HEK293 (cell line): Measurements from ENCODE around the gene DPP6.

Experiments
- CTCF ChIA-PET: fragments of 350-600 bp; formaldehyde crosslinking; extraction: SDS; loops from one replicate; lab custom pipeline; 2021; ENCODE audit warnings: antibody characterized with exemption; lab: Yijun Ruan, JAX
- POLR2A ChIA-PET: fragments of 300-600 bp; formaldehyde crosslinking; extraction: SDS; loops from one replicate; lab custom pipeline; 2020; ENCODE audit warnings: antibody characterized with exemption, inconsistent platforms; lab: Yijun Ruan, JAX
- H3K27ac ChIP-seq: fragments of 200-500 bp; sonication (Bioruptor generic); 2 replicates; pipeline ENCODE4 v1.5.1; 2014; ENCODE audit warnings: low read depth, low read length, control low read depth, inconsistent platforms; ENCODE audit errors: extremely low read depth
- H3K36me3 ChIP-seq, 2 experiments: fragments of 200-500 bp in 1 of 2; sonication (Bioruptor generic) in 1 of 2; 1 replicate in 1 of 2; 2 replicates in 1 of 2; pipeline ENCODE4 v1.5.1; 2014 to 2017; ENCODE audit warnings: inconsistent platforms in 2 of 2, low read length in 2 of 2; ENCODE audit not compliant: control insufficient read depth in 2 of 2, insufficient read depth in 1 of 2
- H3K4me1 ChIP-seq: fragments of 200-500 bp; sonication (Bioruptor generic); 2 replicates; pipeline ENCODE4 v1.5.1; 2014; ENCODE audit warnings: mild to moderate bottlenecking, low read length, inconsistent platforms; ENCODE audit not compliant: control insufficient read depth, insufficient read depth
- H3K4me3 ChIP-seq: 2 replicates; pipeline ENCODE4 v1.5.1; 2011; ENCODE audit warnings: low read depth, mild to moderate bottlenecking, control low read depth, low read length, moderate library complexity
- H3K9me3 ChIP-seq: fragments of 200-500 bp; sonication (Bioruptor generic); 2 replicates; pipeline ENCODE4 v1.5.1; 2014; ENCODE audit warnings: low read depth, low read length, inconsistent platforms; ENCODE audit not compliant: control insufficient read depth, insufficient read depth
- GLI2 ChIP-seq: fragments of 450-650 bp; formaldehyde crosslinking; IDR thresholded peaks from 2 replicates; pipeline ENCODE4; 2017; ENCODE audit warnings: missing biosample characterization, missing genetic modification characterization, low read depth, borderline replicate concordance
- GLIS2 ChIP-seq: fragments of 450-650 bp; formaldehyde crosslinking; IDR thresholded peaks from 2 replicates; pipeline ENCODE4 v1.5.1; 2016; ENCODE audit warnings: missing biosample characterization, missing genetic modification characterization
- HOXD13 ChIP-seq: sonication (generic); formaldehyde crosslinking; IDR thresholded peaks from 2 replicates; pipeline ENCODE4 v1.8.0; 2022; ENCODE audit warnings: missing genetic modification reagents, borderline replicate concordance
- KLF1 ChIP-seq: fragments of 450-650 bp; formaldehyde crosslinking; IDR thresholded peaks from 2 replicates; pipeline ENCODE4 v1.5.1; 2016; ENCODE audit warnings: missing biosample characterization, missing genetic modification characterization
- KLF10 ChIP-seq: fragments of 450-650 bp; IDR thresholded peaks from 2 replicates; pipeline ENCODE4 v1.5.1; 2018; ENCODE audit warnings: missing biosample characterization, mild to moderate bottlenecking, missing genetic modification characterization
- KLF8 ChIP-seq: fragments of 450-650 bp; formaldehyde crosslinking; IDR thresholded peaks from 2 replicates; pipeline ENCODE4 v1.5.1; 2016; ENCODE audit warnings: missing biosample characterization, missing genetic modification characterization
- MEIS1 ChIP-seq: sonication (generic); formaldehyde crosslinking; IDR thresholded peaks from 2 replicates; pipeline ENCODE4 v1.8.1; 2022; ENCODE audit warnings: missing genetic modification reagents, mild to moderate bottlenecking, borderline replicate concordance
- SALL2 ChIP-seq: fragments of 450-650 bp; formaldehyde crosslinking; IDR thresholded peaks from 2 replicates; pipeline ENCODE4 v1.5.0; 2017; ENCODE audit warnings: missing biosample characterization, mild to moderate bottlenecking, missing genetic modification characterization, borderline replicate concordance
- ZEB2 ChIP-seq: fragments of 450-650 bp; formaldehyde crosslinking; IDR thresholded peaks from 2 replicates; pipeline ENCODE4 v1.5.1; 2016; ENCODE audit warnings: missing biosample characterization, missing genetic modification characterization
- ZNF514 ChIP-seq: fragments of 450-650 bp; formaldehyde crosslinking; IDR thresholded peaks from 2 replicates; pipeline ENCODE4 v1.5.1; 2016; ENCODE audit warnings: missing biosample characterization, missing genetic modification characterization
- ZNF654 ChIP-seq: fragments of 450-650 bp; formaldehyde crosslinking; IDR thresholded peaks from 2 replicates; pipeline ENCODE4 v1.5.1; 2016; ENCODE audit warnings: low read depth, missing biosample characterization, missing genetic modification characterization
- ZNF701 ChIP-seq: fragments of 450-650 bp; formaldehyde crosslinking; IDR thresholded peaks from 2 replicates; pipeline ENCODE4 v1.5.1; 2016; ENCODE audit warnings: missing biosample characterization, missing genetic modification characterization
- TF ChIP-seq, protein P1 (sequence below): fragments of 450-650 bp; formaldehyde crosslinking; IDR thresholded peaks from 2 replicates; pipeline ENCODE4 v1.5.1; 2016; ENCODE audit warnings: missing biosample characterization, missing genetic modification characterization
- TF ChIP-seq, protein P2 (sequence below): fragments of 450-650 bp; IDR thresholded peaks from 2 replicates; pipeline ENCODE4 v1.5.1; 2018; ENCODE audit warnings: missing biosample characterization, missing genetic modification characterization
- TF ChIP-seq, protein P3 (sequence below): fragments of 450-650 bp; formaldehyde crosslinking; IDR thresholded peaks from 2 replicates; pipeline ENCODE4 v1.5.1; 2017; ENCODE audit warnings: missing biosample characterization, missing genetic modification characterization
- TF ChIP-seq, protein P4 (sequence below): fragments of 450-650 bp; formaldehyde crosslinking; IDR thresholded peaks from 2 replicates; pipeline ENCODE4 v1.5.1; 2016; ENCODE audit warnings: missing biosample characterization, missing genetic modification characterization
- TF ChIP-seq, protein P5 (sequence below): fragments of 450-650 bp; formaldehyde crosslinking; IDR thresholded peaks from 2 replicates; pipeline ENCODE4 v1.5.1; 2016; ENCODE audit warnings: missing biosample characterization, missing genetic modification characterization, borderline replicate concordance
- TF ChIP-seq, protein P6 (sequence below): fragments of 450-650 bp; formaldehyde crosslinking; IDR thresholded peaks from 2 replicates; pipeline ENCODE4 v1.5.1; 2016; ENCODE audit warnings: missing biosample characterization, missing genetic modification characterization

DPP6 gene

DNA sequence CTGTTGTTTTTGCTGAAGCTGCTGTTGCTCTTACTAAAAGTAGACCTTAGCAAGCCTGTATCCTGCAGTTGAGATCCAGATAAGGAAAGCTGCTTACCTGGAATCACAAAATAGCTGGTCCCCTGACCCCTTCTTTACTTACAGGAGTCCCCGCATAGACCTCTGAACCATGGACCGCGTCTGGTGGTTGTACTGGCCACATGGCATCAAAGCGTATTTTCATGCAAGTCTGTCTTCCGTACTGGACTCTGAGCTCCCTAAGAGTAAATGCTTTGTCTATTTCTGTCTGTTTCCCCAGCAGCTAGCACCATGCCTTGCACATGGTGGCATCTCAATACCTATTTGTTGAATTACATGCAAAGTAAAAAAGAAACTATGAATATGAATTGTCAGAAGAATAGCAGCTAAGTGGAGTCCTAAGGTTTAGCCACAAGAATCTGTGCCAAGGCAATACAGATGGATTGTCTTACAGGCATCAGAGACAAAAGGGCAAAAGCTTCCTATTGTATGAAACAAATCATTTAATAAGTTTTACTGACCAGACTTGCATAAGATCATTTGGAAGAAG, 791.6 kb downstream of the DPP6 start (continued):
- TF ChIP-seq, protein P1, sequence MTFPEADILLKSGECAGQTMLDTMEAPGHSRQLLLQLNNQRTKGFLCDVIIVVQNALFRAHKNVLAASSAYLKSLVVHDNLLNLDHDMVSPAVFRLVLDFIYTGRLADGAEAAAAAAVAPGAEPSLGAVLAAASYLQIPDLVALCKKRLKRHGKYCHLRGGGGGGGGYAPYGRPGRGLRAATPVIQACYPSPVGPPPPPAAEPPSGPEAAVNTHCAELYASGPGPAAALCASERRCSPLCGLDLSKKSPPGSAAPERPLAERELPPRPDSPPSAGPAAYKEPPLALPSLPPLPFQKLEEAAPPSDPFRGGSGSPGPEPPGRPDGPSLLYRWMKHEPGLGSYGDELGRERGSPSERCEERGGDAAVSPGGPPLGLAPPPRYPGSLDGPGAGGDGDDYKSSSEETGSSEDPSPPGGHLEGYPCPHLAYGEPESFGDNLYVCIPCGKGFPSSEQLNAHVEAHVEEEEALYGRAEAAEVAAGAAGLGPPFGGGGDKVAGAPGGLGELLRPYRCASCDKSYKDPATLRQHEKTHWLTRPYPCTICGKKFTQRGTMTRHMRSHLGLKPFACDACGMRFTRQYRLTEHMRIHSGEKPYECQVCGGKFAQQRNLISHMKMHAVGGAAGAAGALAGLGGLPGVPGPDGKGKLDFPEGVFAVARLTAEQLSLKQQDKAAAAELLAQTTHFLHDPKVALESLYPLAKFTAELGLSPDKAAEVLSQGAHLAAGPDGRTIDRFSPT (tag by site-specific recombination), result no peak
- TF ChIP-seq, protein P2, sequence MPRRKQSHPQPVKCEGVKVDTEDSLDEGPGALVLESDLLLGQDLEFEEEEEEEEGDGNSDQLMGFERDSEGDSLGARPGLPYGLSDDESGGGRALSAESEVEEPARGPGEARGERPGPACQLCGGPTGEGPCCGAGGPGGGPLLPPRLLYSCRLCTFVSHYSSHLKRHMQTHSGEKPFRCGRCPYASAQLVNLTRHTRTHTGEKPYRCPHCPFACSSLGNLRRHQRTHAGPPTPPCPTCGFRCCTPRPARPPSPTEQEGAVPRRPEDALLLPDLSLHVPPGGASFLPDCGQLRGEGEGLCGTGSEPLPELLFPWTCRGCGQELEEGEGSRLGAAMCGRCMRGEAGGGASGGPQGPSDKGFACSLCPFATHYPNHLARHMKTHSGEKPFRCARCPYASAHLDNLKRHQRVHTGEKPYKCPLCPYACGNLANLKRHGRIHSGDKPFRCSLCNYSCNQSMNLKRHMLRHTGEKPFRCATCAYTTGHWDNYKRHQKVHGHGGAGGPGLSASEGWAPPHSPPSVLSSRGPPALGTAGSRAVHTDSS (tag by site-specific recombination), result no peak
- TF ChIP-seq KLF10 (tag by site-specific recombination), result no peak

DNA sequence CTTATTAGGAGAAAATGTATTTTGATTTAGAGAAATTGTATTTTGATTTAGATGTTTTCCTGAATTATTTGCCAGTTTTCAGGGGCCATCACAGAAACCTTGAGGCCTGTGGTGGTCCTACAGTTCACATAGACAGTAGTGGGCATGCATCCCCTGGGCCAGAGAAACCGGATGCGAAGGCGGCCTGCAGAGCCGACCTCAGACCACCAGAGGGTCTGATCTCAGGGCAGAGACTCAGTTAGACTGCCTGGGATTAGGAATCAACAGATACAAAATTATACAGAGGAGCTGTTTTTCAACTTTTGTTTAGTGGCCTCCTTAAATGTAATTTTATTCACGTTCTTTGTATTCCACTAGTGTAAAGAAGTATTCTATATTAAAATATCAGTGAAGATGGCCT, 792.3 kb downstream of the DPP6 start:
- no peaks in the 10 kb centered on the region for H3K9me3 ChIP-seq
- no peak overlapping the region for H3K27ac ChIP-seq
- no peaks in the 10 kb centered on the region for H3K36me3 ChIP-seq
- ChIA-PET POLR2A (no interaction called here), CTCF (no interaction called here)
- TF ChIP-seq, protein P3, sequence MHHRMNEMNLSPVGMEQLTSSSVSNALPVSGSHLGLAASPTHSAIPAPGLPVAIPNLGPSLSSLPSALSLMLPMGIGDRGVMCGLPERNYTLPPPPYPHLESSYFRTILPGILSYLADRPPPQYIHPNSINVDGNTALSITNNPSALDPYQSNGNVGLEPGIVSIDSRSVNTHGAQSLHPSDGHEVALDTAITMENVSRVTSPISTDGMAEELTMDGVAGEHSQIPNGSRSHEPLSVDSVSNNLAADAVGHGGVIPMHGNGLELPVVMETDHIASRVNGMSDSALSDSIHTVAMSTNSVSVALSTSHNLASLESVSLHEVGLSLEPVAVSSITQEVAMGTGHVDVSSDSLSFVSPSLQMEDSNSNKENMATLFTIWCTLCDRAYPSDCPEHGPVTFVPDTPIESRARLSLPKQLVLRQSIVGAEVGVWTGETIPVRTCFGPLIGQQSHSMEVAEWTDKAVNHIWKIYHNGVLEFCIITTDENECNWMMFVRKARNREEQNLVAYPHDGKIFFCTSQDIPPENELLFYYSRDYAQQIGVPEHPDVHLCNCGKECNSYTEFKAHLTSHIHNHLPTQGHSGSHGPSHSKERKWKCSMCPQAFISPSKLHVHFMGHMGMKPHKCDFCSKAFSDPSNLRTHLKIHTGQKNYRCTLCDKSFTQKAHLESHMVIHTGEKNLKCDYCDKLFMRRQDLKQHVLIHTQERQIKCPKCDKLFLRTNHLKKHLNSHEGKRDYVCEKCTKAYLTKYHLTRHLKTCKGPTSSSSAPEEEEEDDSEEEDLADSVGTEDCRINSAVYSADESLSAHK, result no peak
- TF ChIP-seq, protein P4, sequence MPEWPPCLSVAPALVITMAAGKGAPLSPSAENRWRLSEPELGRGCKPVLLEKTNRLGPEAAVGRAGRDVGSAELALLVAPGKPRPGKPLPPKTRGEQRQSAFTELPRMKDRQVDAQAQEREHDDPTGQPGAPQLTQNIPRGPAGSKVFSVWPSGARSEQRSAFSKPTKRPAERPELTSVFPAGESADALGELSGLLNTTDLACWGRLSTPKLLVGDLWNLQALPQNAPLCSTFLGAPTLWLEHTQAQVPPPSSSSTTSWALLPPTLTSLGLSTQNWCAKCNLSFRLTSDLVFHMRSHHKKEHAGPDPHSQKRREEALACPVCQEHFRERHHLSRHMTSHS (tag by site-specific recombination), result no peak
- TF ChIP-seq KLF10 (tag by site-specific recombination) (no peak), ZNF654 (tag by site-specific recombination) (no peak), GLI2 (tag by site-specific recombination) (no peak), KLF8 (tag by site-specific recombination) (no peak)
- TF ChIP-seq, protein P5, sequence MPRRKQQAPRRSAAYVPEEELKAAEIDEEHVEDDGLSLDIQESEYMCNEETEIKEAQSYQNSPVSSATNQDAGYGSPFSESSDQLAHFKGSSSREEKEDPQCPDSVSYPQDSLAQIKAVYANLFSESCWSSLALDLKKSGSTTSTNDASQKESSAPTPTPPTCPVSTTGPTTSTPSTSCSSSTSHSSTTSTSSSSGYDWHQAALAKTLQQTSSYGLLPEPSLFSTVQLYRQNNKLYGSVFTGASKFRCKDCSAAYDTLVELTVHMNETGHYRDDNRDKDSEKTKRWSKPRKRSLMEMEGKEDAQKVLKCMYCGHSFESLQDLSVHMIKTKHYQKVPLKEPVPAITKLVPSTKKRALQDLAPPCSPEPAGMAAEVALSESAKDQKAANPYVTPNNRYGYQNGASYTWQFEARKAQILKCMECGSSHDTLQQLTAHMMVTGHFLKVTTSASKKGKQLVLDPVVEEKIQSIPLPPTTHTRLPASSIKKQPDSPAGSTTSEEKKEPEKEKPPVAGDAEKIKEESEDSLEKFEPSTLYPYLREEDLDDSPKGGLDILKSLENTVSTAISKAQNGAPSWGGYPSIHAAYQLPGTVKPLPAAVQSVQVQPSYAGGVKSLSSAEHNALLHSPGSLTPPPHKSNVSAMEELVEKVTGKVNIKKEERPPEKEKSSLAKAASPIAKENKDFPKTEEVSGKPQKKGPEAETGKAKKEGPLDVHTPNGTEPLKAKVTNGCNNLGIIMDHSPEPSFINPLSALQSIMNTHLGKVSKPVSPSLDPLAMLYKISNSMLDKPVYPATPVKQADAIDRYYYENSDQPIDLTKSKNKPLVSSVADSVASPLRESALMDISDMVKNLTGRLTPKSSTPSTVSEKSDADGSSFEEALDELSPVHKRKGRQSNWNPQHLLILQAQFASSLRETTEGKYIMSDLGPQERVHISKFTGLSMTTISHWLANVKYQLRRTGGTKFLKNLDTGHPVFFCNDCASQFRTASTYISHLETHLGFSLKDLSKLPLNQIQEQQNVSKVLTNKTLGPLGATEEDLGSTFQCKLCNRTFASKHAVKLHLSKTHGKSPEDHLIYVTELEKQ (tag by site-specific recombination), result no peak
- H3K4me1 ChIP-seq, result 0 out of 2 replicates have a peak, but pooled peaks cover 5% of the 10 kb centered on the region
- H3K4me3 ChIP-seq, result no peak overlapping the region

DNA sequence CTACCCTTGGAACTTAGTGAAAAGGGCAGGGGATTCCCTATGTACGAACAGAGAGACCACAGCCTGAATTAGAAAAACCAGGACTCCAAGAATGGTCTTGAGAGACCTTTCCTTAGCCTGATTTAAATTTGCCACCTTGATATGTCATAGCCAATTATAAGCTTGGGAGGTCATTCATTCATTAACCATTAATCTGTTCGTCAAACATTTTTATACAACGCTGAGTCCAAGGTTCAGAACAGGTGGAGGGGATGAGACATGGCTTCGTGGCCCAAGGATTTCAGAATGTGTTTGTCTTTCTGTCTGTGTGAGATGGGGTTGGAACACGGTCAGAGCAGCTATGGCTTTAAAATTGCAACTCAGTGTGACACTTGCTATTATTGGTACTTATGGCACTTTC, 792.8 kb downstream of the DPP6 start:
- TF ChIP-seq ZNF514, result no peak
- no peak for TF ChIP-seq ZEB2 (tag by site-specific recombination)
- TF ChIP-seq GLIS2 (tag by site-specific recombination), result no peak
- TF ChIP-seq ZNF701, result no peak
- TF ChIP-seq, protein P6, sequence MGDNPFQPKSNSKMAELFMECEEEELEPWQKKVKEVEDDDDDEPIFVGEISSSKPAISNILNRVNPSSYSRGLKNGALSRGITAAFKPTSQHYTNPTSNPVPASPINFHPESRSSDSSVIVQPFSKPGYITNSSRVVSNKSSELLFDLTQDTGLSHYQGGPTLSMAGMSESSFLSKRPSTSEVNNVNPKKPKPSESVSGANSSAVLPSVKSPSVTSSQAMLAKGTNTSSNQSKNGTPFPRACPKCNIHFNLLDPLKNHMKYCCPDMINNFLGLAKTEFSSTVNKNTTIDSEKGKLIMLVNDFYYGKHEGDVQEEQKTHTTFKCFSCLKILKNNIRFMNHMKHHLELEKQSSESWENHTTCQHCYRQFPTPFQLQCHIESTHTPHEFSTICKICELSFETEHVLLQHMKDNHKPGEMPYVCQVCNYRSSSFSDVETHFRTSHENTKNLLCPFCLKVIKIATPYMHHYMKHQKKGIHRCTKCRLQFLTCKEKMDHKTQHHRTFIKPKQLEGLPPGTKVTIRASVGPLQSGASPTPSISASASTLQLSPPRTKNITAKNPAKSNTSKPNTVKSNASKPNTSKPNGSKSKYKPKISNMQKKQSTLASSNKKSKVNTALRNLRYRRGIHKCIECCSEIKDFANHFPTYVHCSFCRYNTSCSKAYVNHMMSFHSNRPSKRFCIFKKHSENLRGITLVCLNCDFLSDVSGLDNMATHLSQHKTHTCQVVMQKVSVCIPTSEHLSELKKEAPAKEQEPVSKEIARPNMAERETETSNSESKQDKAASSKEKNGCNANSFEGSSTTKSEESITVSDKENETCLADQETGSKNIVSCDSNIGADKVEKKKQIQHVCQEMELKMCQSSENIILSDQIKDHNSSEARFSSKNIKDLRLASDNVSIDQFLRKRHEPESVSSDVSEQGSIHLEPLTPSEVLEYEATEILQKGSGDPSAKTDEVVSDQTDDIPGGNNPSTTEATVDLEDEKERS (tag by site-specific recombination), result no peak
- TF ChIP-seq MEIS1 (CRISPR knock-in tag), result no peak
- TF ChIP-seq KLF1 (tag by site-specific recombination), result no peak
- no peak for TF ChIP-seq SALL2 (tag by site-specific recombination)
- no peak for TF ChIP-seq HOXD13 (CRISPR knock-in tag)
- no peak overlapping the region for H3K4me3 ChIP-seq
- no peaks in the 10 kb centered on the region for H3K9me3 ChIP-seq
- CTCF ChIA-PET, result no interaction called here
- 0 out of 2 replicates have a peak, but pooled peaks cover 5% of the 10 kb centered on the region for H3K4me1 ChIP-seq
- no peak overlapping the region for H3K27ac ChIP-seq
- POLR2A ChIA-PET, result no interaction called here
- no peaks in the 10 kb centered on the region for H3K36me3 ChIP-seq
